Natural killer cell treated with Interleukin-12 subunit alpha and Interleukin-12 subunit beta and Interleukin-15 and Interleukin-18, amount 100 ng/mL, for 72 hours (primary cell): ENCODE measurements around the gene CENPU. TPM values are rescaled to one million over a fixed set of nuclear protein-coding genes. Genes with fewer than 3 reads are reported as not detected.
"Not testable (repeated sequence)": the region's sequence is repeated elsewhere in the genome, so short reads cannot be mapped to it uniquely, and the experiment has no call there.

Experiments used
- ATAC-seq, 2 donors: fragments of 150-1000 bp; cut with Tn5 transposase in 1 of 2; sonication (Bioruptor Pico), chemical (Tn5 transposase) in 1 of 2; 2 replicates each; pipeline ENCODE4 v1.10.0; 2021
- DNase-seq: peaks from one replicate; pipeline ENCODE4 v3.0.0; 2022; ENCODE audit warnings: low spot score
- H3K27ac Mint-ChIP-seq, 2 donors: 1 replicate in 1 of 2; 2 replicates in 1 of 2; pipeline ENCODE4 v1.8.0; 2022; ENCODE audit warnings: mixed read lengths in 2 of 2, mild to moderate bottlenecking in 1 of 2, moderate library complexity in 1 of 2
- H3K27me3 Mint-ChIP-seq, 2 donors: 1 replicate in 1 of 2; 2 replicates in 1 of 2; pipeline ENCODE4 v1.8.0; 2022; ENCODE audit warnings: mixed read lengths in 2 of 2
- H3K36me3 Mint-ChIP-seq: one replicate; pipeline ENCODE4 v1.8.0; 2022; ENCODE audit warnings: mixed read lengths
- H3K4me1 Mint-ChIP-seq, 2 donors: 1 replicate in 1 of 2; 2 replicates in 1 of 2; pipeline ENCODE4 v1.8.0; 2022; ENCODE audit warnings: low read depth in 2 of 2, mixed read lengths in 2 of 2, mild to moderate bottlenecking in 1 of 2
- H3K4me3 Mint-ChIP-seq: one replicate; pipeline ENCODE4 v1.8.0; 2022; ENCODE audit warnings: mixed read lengths
- H3K9me3 Mint-ChIP-seq: 2 replicates; pipeline ENCODE4 v1.8.0; 2022; ENCODE audit warnings: mixed read lengths
- total RNA-seq, 2 donors: library from RNA; stranded (reverse); gene quantifications; one replicate each; pipeline ENCODE4 v1.2.3, GENCODE V29; 2022

The CENPU gene, protein sequence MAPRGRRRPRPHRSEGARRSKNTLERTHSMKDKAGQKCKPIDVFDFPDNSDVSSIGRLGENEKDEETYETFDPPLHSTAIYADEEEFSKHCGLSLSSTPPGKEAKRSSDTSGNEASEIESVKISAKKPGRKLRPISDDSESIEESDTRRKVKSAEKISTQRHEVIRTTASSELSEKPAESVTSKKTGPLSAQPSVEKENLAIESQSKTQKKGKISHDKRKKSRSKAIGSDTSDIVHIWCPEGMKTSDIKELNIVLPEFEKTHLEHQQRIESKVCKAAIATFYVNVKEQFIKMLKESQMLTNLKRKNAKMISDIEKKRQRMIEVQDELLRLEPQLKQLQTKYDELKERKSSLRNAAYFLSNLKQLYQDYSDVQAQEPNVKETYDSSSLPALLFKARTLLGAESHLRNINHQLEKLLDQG
- 10 to 100 TPM; 44.8 to 60.2 TPM for total RNA-seq

DNA sequence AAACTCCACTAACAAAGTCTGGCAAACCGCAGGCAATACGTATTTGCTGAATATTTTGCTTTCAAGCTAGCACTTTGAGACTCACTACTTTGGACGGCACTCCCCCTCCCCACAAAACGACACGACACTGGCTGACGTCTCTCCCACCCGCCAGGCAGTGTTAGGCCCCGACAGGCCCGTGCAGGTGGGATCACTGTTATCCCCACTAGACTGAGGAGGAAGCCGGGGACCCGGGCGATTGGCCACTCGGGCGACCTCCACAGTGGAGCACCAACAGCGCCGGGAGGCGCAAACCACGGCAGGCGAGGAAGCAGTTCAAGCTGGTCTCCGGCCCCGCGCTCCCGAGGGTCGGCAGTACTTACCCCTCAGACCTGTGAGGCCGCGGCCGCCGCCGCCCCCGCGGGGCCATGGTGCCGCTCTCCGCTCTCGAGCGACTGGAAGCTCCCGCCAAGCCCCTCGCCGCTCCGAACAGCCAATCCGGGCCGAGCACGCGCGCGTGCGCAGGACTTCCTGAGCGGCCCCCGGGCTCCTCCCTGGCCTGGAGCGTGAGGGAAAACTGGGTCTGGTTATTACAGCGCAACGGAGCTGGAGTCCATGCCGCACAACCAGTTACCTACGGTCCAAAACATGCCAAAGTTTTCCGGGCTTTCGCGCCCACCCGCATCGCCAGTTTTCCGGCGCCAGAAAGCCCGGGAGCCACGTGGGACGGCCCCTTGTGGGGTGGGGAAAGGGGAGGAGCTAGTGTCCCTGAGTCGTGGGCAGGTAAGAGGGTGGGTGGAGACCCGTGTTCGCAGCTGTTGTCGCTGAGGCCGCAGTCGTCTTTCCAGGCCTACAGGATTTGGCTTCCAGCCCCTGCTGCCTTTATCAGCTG is at the start of gene CENPU:
Gene CENPU, minus strand, starts transcription at position 443 of the 871 bp plus-strand sequence. Its CDS starts 34 bp downstream, at position 409.
- no peaks in the 10 kb centered on the region for H3K27me3 Mint-ChIP-seq
- ATAC-seq (peak; percentile 96 to 97), DNase-seq (peak; percentile 97)
- H3K9me3 Mint-ChIP-seq = no peaks in the 10 kb centered on the region
- peaks cover 10 to 20% of the 10 kb centered on the region in 2 donors for H3K4me1 Mint-ChIP-seq
- peak within 1 kb of the TSS; percentile 82 to 86 for H3K27ac Mint-ChIP-seq
- H3K4me3 Mint-ChIP-seq = peak within 1 kb of the TSS; percentile 99
- H3K36me3 Mint-ChIP-seq = no peaks in the 10 kb centered on the region

DNA sequence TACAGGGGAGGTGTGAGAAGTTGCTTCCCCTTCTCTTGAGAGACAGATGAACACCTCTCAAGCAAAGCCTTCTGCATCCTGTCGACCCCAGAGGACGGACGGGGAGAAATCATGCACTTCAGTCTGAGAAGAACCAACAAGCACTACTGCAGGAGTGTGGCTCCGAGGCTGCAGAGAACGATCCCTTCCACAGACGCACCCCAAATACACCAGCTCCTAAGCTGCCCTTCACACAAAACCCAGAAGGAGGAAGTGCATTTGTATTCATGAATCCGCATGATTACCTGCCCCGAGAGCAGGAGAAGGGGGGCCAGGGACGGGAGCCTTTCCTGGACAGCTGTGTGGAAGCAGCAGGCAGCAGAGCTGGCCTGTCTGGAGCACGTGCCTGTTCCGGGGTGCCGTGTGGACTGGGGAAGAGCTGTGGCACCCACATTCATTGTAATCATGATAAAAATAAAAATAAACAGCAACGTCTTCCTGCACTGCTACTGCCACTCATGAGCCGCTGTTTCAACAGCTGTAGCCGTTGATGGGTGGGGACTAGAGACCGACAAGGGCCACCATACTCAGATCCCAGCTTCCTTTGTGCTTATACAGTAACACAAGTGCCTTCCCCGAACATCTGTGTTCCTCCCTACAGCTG is 49.0 kb upstream of the CENPU start:
- Mint-ChIP-seq H3K27ac (peak overlapping the region; percentile 39 to 78), H3K4me3 (peak overlapping the region; percentile 45)
- no peak for DNase-seq

DNA sequence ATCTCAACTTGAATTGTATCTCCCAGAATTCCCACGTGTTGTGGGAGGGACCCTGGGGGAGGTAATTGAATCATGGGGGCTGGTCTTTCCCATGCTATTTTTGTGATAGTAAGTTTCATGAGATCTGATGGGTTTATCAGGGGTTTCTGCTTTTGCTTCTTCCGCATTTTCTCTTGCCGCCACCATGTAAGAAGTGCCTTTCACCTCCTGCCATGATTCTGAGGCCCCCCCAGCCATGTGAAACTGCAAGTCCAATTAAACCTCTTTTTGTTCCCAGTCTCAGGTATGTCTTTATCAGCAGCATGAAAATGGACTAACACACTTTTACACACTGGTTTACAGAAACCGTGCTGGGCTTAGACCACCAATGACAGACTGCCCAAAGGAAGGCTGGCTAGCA is 45.3 kb upstream of the CENPU start:
- H3K9me3 Mint-ChIP-seq, DNase-seq, H3K27me3 Mint-ChIP-seq, H3K4me3 Mint-ChIP-seq, ATAC-seq, H3K27ac Mint-ChIP-seq: not testable (repeated sequence)
- Mint-ChIP-seq H3K36me3 (peaks cover 12% of the 10 kb centered on the region), H3K4me1 (peaks cover 11 to 12% of the 10 kb centered on the region in 2 donors)

More for the DNA sequence above, 49.0 kb upstream of the CENPU start:
- H3K4me1 Mint-ChIP-seq = peaks cover 11 to 12% of the 10 kb centered on the region in 2 donors
- peak; percentile 55 to 61 for ATAC-seq
- peaks cover 18% of the 10 kb centered on the region for H3K36me3 Mint-ChIP-seq
- H3K9me3 Mint-ChIP-seq = no peaks in the 10 kb centered on the region
- H3K27me3 Mint-ChIP-seq = no peaks in the 10 kb centered on the region

DNA sequence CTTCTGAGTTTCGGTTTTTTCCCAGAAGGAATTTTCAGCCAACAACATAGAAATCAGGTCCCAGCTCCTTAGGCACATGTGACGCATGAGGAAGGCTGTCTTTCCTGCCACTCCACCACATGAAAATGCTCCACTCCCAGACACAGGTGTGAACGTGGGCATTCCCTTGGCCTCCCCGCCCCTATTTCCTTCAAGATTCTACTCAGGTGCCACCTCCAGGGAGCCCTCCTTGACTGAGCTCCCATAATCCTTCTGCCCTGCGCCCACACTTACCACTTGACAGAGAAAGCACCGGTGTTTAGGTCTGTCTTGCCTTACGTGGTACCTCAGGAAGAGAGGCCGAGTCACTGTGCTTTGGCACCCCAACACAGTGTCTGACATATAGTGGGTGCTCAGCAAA is 44.4 kb upstream of the CENPU start:
- Mint-ChIP-seq H3K9me3 (no peaks in the 10 kb centered on the region), H3K4me3 (no peak overlapping the region), H3K27me3 (no peaks in the 10 kb centered on the region), H3K27ac (no peak overlapping the region), H3K4me1 (peaks cover 11 to 12% of the 10 kb centered on the region in 2 donors), H3K36me3 (peaks cover 12% of the 10 kb centered on the region)
- no peak for DNase-seq
- peak in 1 of 2 donors; percentile 15 for ATAC-seq

DNA sequence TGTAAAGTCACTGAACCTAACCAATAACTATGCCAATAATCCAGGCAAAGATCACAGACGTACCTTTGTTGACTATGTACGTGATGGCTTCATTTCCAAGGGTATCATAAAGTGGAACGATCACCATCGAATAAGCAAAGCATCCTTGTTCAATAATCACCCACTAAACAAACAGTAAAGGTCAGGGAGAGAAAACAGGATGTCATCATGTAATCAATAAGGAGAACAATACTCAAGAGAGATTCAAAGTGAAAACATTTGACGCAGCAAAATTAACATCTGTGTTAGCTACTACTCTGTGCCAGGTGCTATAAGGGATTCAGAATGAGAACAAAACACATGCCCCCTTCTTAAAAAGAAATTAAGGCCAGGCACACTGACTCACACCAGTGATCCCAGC is 42.9 kb upstream of the CENPU start:
- no peaks in the 10 kb centered on the region for H3K9me3 Mint-ChIP-seq
- ATAC-seq (no peak), DNase-seq (no peak)
- no peaks in the 10 kb centered on the region for H3K27me3 Mint-ChIP-seq
- H3K36me3 Mint-ChIP-seq = peaks cover 6% of the 10 kb centered on the region
- no peak overlapping the region for H3K4me3 Mint-ChIP-seq
- H3K27ac Mint-ChIP-seq = no peak overlapping the region
- H3K4me1 Mint-ChIP-seq = no peaks in the 10 kb centered on the region

DNA sequence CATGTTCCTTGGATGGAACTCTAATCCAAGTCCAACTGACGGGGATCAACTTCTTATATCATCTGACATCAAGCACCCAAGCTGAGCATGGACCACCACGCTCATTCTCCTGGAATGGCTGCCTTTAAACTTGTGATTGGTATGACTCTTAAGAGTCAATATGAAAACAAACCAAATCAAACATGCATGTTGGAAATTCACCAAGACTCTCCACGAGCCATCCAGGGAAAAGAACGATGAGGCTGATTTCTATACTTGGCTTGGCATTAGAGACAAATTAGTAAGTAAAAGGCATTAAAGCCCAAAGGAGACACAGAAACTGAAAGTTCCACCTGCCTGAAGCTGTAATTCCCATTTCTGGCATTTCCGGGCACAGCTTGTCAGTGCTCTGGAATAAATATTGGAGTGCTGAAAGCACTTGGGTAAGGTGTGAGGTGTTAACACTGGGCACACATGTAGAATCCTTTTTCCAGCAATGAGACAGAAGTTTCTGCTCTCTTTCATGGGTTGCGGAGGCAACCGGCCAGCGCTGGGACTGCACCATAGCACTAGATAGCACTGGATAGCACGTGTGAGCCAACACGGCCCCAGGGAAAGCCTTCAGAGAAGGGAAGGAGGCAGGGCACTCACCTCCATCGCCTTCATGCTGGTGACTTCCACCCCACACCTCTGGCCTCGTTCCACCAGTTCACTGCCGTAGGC is 42.1 kb upstream of the CENPU start:
- H3K4me1 Mint-ChIP-seq = no peaks in the 10 kb centered on the region
- no peaks in the 10 kb centered on the region for H3K9me3 Mint-ChIP-seq
- no peak overlapping the region for H3K27ac Mint-ChIP-seq
- H3K27me3 Mint-ChIP-seq = no peaks in the 10 kb centered on the region
- no peak for ATAC-seq
- no peak for DNase-seq
- no peak overlapping the region for H3K4me3 Mint-ChIP-seq
- peaks cover 6% of the 10 kb centered on the region for H3K36me3 Mint-ChIP-seq

DNA sequence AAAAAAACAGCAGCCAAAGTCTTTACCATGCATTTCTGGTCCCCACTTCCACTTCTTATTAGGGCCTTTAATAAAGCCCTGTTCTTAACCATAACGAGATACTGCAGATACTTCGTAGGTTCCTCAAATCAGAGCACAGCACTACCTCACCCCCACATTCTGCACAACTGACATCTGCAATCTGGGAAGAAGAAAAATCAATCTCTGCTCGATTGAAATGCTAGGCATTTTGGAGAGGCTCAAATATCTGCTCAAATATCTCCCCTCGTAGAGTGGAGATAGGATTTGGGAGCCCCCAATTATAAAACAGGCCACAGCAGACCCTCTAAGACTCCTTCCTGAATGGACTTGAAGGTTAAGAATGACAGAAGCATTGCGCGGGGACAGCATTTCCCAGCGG is 40.3 kb upstream of the CENPU start:
- Mint-ChIP-seq H3K27ac (no peak overlapping the region), H3K9me3 (no peaks in the 10 kb centered on the region), H3K27me3 (no peaks in the 10 kb centered on the region), H3K36me3 (peaks cover 2% of the 10 kb centered on the region), H3K4me1 (no peaks in the 10 kb centered on the region), H3K4me3 (no peak overlapping the region)
- ATAC-seq = no peak
- no peak for DNase-seq

DNA sequence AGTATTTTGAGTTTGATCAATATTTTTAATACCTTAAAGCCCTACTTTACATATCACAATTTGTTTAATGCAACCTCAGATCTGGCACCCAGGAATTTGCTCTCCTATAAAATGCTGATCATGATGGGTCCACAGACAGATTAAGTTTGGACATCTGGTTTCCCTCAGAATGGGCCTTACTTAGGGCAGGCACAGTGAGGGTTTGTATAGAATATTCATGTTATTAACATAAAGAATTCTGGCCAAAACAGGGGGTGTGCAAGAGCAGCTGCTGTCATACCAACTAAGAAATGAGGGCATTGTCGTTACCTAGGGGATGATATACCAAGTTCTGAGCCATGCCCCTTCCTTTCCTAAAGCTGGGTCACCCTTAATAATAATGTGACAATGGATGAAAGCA is 37.5 kb upstream of the CENPU start:
- Mint-ChIP-seq H3K36me3 (peaks cover 5% of the 10 kb centered on the region), H3K4me3 (no peak overlapping the region), H3K27me3 (no peaks in the 10 kb centered on the region), H3K27ac (no peak overlapping the region), H3K4me1 (no peaks in the 10 kb centered on the region), H3K9me3 (no peaks in the 10 kb centered on the region)
- no peak for DNase-seq
- no peak for ATAC-seq

DNA sequence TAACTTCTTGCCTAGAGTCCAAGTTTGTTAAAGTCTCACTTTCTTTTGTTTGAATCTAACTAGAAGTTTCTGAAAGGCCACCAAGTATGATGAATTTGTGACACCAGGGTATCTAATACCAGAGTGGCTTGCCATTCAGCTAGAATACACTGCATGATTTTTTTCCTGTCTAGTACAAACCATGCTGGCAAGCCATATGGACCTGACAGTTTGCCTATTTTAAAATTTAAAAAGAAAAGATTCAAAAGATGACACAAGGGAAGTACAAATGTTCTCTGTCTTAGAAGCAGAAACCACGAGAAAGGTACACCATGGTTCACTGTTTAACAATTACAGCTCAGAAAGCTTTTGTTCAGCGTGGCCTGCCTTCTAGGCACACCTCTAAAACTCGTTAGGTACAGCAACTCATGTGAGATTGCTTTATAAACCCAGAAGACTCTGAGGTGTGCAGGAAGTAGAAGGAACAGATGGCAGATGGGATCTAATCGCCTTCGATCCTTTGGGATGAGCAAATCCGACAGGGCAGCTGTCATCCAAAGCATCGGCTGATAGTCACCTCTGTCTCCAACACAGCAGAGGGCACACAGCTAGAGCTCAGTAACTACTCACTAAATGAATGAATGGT is 35.4 kb upstream of the CENPU start:
- H3K36me3 Mint-ChIP-seq = peaks cover 10% of the 10 kb centered on the region
- H3K27ac Mint-ChIP-seq = no peak overlapping the region
- ATAC-seq = no peak
- no peak for DNase-seq
- no peak overlapping the region for H3K4me3 Mint-ChIP-seq
- H3K27me3 Mint-ChIP-seq = no peaks in the 10 kb centered on the region
- no peaks in the 10 kb centered on the region for H3K4me1 Mint-ChIP-seq
- H3K9me3 Mint-ChIP-seq = no peaks in the 10 kb centered on the region

DNA sequence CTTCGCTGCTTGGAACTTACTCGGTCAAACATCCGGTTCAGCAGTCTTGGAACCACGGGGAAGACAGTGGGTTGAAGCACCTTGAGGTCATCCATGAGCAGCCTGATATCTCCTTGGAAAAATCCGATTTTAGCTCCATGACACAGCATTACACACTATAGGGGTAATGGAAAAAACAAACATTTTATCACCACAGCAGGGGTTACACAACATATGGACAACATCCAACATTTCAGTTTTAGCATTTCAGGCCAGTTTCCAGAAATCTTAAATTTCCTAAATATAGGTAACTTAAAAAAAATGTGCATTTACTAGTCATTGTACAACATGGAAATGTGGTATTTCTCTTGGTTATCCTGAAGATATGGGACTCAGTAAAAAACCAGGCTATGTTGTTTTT is 34.4 kb upstream of the CENPU start:
- no peak for DNase-seq
- Mint-ChIP-seq H3K27me3 (no peaks in the 10 kb centered on the region), H3K9me3 (no peaks in the 10 kb centered on the region), H3K4me1 (no peaks in the 10 kb centered on the region), H3K4me3 (no peak overlapping the region), H3K36me3 (peaks cover 10% of the 10 kb centered on the region), H3K27ac (no peak overlapping the region)
- no peak for ATAC-seq

DNA sequence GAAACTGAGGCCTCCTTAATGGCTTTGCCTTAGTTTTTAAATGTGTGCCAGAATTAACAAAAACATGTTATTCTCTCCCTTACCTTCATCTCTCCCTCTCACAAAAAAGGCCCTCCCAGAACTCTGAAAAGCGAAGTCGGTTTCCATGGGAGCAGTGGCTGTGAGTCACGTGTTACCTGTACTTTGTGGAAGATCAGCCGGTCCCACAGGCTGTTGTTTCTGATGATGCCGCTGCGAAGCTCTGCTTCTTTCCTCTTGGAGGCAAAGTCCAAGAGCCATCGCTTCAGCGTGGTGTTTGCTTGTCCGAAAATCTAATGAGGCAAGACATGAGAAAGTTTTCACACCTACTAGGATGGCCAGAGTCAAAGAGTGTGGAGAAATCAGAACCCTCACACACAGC is 32.5 kb upstream of the CENPU start:
- no peak for ATAC-seq
- Mint-ChIP-seq H3K36me3 (peaks cover 10% of the 10 kb centered on the region), H3K27ac (no peak overlapping the region)

DNA sequence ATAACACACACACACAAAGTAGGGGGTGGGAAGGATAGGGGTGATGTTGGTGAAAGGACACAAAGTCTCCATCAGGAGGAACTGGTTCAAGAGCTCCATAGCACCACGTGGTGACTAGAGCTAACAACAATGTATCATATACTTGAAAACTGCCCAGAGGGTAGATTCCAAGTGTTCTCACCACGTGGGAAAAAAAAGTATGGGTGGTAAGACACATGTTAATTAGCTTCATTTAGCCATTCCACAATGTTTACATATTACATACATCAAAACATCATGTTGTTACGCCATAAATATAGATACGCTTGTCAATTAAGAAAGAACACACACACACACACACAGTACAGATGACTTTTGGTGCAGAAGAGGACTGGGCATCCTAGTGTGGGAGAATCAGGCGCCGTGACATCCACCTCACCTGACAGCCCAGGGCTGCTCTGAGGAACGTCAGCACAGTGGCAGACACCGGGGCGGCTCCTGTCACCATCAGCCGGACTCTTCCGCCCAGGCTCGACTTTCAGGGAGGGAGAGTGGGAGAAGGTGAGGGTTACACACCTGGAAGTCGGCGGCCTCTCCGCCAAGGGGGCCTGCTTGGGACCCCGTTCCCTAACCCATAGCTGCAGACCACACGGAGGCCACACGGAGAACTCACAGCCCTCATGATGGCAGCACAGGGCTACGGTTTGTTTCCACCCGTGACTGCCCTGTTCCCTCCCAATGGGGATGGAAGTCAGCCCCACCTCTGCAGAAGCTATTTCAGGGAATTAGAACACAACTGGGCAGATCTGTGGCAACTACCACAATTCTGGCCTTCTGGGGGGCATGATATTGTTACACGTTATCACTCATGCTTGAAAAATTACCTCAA is 31.8 kb upstream of the CENPU start:
- Mint-ChIP-seq H3K9me3 (no peaks in the 10 kb centered on the region), H3K27me3 (no peaks in the 10 kb centered on the region), H3K27ac (no peak overlapping the region), H3K4me1 (peaks cover 8 to 11% of the 10 kb centered on the region in 2 donors), H3K36me3 (peaks cover 10% of the 10 kb centered on the region), H3K4me3 (no peak overlapping the region)
- DNase-seq (no peak), ATAC-seq (no peak)

More for the DNA sequence above, 32.5 kb upstream of the CENPU start:
- Mint-ChIP-seq H3K4me1 (peaks cover 8 to 11% of the 10 kb centered on the region in 2 donors), H3K4me3 (no peak overlapping the region), H3K9me3 (no peaks in the 10 kb centered on the region), H3K27me3 (no peaks in the 10 kb centered on the region)
- no peak for DNase-seq
